ENCODE measurements around the gene FAXDC2.

The FAXDC2 gene

GRCh38 chr5:154896562-154897165 is 46.3 kb upstream of the FAXDC2 start:
- Histone ChIP-seq H3K27me3 (ENCODE audit: insufficient read depth, poor library complexity, severe bottlenecking) (no peaks in the 10 kb centered on the region), H3K4me3 (replicated peaks; ENCODE audit: insufficient read depth, low read length) (no peak overlapping the region), H3K27ac (replicated peaks) (no peak overlapping the region)
- TF ChIP-seq SPI1 (IDR thresholded peaks at IDR 0.05; ENCODE audit: borderline replicate concordance, low read depth) (no peak), POLR2AphosphoS5 (IDR thresholded peaks at IDR 0.05; ENCODE audit: low read depth) (no peak), CTCF (IDR thresholded peaks at IDR 0.05; ENCODE audit: insufficient read depth, low read length) (no peak), GABPA (IDR thresholded peaks at IDR 0.05; ENCODE audit: low read depth) (no peak)
- TF ChIP-seq, protein P1, sequence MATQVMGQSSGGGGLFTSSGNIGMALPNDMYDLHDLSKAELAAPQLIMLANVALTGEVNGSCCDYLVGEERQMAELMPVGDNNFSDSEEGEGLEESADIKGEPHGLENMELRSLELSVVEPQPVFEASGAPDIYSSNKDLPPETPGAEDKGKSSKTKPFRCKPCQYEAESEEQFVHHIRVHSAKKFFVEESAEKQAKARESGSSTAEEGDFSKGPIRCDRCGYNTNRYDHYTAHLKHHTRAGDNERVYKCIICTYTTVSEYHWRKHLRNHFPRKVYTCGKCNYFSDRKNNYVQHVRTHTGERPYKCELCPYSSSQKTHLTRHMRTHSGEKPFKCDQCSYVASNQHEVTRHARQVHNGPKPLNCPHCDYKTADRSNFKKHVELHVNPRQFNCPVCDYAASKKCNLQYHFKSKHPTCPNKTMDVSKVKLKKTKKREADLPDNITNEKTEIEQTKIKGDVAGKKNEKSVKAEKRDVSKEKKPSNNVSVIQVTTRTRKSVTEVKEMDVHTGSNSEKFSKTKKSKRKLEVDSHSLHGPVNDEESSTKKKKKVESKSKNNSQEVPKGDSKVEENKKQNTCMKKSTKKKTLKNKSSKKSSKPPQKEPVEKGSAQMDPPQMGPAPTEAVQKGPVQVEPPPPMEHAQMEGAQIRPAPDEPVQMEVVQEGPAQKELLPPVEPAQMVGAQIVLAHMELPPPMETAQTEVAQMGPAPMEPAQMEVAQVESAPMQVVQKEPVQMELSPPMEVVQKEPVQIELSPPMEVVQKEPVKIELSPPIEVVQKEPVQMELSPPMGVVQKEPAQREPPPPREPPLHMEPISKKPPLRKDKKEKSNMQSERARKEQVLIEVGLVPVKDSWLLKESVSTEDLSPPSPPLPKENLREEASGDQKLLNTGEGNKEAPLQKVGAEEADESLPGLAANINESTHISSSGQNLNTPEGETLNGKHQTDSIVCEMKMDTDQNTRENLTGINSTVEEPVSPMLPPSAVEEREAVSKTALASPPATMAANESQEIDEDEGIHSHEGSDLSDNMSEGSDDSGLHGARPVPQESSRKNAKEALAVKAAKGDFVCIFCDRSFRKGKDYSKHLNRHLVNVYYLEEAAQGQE (IDR thresholded peaks at IDR 0.05; ENCODE audit: insufficient replicate concordance, low read depth): no peak
- DNase-seq (ENCODE audit: low read depth in 1 of 2, low spot score in 1 of 2): no peak

GRCh38 chr5:154895606-154896561 is 45.5 kb upstream of the FAXDC2 start:
- H3K27me3 ChIP-seq (ENCODE audit: insufficient read depth, poor library complexity, severe bottlenecking): no peaks in the 10 kb centered on the region
- no peak overlapping the region for H3K4me3 ChIP-seq (replicated peaks; ENCODE audit: insufficient read depth, low read length)
- DNase-seq (ENCODE audit: low read depth in 1 of 2, low spot score in 1 of 2): no peak
- TF ChIP-seq POLR2AphosphoS5 (IDR thresholded peaks at IDR 0.05; ENCODE audit: low read depth) (no peak), GABPA (IDR thresholded peaks at IDR 0.05; ENCODE audit: low read depth) (no peak), SPI1 (IDR thresholded peaks at IDR 0.05; ENCODE audit: borderline replicate concordance, low read depth) (no peak), CTCF (IDR thresholded peaks at IDR 0.05; ENCODE audit: insufficient read depth, low read length) (no peak)
- TF ChIP-seq, protein P1 (IDR thresholded peaks at IDR 0.05; ENCODE audit: insufficient replicate concordance, low read depth): no peak
- no peak overlapping the region for H3K27ac ChIP-seq (replicated peaks)

DNA sequence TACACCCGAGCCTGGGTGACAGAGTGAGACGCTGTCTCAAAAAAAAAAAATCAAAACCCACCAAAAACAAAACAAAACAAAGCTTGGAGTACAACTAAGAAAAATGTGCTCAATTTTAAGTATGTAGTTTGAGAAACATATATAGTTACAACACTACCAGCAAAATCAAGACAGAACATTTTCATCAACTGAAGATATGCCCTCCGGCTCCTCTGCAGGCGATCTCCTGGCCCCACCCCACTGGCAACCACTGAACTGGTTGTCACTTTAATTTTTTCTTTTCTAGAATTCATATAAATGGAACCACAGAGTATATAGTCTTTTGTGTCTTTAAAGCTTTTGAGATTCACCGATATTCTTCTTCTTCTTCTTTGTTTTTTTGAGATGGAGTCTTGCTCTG is 43.0 kb upstream of the FAXDC2 start:
- Histone ChIP-seq H3K27ac (replicated peaks) (no peak overlapping the region), H3K4me3 (replicated peaks; ENCODE audit: insufficient read depth, low read length) (no peak overlapping the region), H3K27me3 (ENCODE audit: insufficient read depth, poor library complexity, severe bottlenecking) (no peaks in the 10 kb centered on the region)
- DNase-seq (ENCODE audit: low read depth in 1 of 2, low spot score in 1 of 2): no peak
- no peak for TF ChIP-seq GABPA (IDR thresholded peaks at IDR 0.05; ENCODE audit: low read depth)
- TF ChIP-seq CTCF (IDR thresholded peaks at IDR 0.05; ENCODE audit: insufficient read depth, low read length): no peak
- TF ChIP-seq POLR2AphosphoS5 (IDR thresholded peaks at IDR 0.05; ENCODE audit: low read depth): no peak
- TF ChIP-seq, protein P1 (IDR thresholded peaks at IDR 0.05; ENCODE audit: insufficient replicate concordance, low read depth): no peak
- no peak for TF ChIP-seq SPI1 (IDR thresholded peaks at IDR 0.05; ENCODE audit: borderline replicate concordance, low read depth)

Data from HL-60 (cell line).